HG03064 (cell line): ENCODE measurements around the gene IL18BP.

Experiments
- ATAC-seq: cut with Tn5 transposase; IDR thresholded peaks from one replicate; pipeline ENCODE4 v1.9.1; 2021; ENCODE audit warnings: low read depth; ENCODE audit not compliant: unreplicated experiment

IL18BP gene

DNA sequence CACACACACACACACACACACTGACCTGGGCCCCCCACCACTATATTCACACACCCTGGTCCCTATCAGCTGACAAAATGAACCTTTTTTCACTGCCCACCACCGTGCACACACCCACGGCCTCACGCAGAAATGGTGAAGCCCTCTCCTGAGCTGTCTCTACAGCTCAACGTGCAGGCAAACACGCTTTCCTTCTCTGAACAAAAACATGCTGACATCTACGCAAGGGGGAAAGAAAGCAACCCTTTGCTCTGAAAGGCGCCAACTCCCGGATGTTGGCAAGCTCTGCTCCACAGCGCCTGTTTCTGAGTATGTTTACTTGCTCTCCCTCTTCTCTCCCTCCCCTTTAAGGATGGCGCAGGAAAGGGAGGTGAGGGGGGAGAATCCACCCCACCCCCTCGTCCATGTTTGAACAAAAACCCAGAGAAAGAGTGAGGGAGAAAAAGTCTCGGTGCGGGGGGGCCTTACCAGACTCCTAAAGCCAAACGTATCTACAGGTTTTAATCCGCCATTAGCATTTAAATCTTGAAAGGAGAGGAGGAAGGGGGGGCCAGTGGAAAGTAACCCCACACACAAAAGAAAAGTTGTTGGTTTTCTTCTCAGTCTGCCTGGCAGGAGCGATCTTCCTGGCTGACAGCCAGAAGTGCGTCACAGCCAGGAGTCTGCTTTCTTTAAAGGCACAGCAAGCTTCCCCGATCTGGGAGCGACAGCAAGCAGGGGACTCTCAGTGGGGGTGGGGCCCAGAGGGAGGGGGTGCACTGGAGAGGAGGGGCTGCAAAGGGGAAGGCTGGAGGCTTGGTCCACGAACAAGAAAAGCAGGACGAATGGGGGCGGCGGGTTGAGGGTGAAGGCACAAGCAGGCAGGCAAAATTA is 42.0 kb downstream of the IL18BP start:
- ATAC-seq, result no peak

DNA sequence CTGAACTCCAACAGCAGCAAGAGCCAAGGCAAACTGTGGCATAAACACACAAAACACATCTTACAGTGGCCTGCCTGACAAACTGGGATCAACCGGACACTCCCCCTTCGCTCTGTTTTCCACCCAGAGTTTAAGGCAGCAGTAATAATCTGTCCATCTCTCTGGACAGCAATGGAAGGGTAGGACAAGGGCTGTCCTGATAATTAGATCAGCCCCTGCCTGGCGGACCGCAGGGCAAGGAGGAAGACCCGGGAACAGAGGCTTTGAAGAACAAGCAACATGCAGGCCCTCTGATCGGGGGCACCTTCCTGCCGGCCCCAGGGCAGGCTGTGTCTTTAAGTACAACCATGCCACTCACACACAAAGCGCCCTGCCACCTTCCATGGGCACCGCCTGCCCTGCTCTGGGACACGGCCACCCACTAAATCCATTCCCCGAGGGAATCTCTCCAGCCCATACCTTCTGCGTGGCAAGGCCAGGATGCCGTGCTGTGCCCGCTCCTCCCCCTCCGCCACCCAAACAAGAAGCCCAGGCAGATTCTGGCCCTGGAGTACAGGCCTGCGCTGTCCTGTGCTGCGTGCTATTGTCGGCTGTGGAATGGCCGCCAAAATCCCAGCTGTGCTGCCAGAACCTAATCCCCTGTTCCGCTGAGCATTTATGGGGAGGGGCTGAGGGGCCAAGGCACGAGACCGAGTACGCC is 42.8 kb downstream of the IL18BP start:
- ATAC-seq, result no peak

DNA sequence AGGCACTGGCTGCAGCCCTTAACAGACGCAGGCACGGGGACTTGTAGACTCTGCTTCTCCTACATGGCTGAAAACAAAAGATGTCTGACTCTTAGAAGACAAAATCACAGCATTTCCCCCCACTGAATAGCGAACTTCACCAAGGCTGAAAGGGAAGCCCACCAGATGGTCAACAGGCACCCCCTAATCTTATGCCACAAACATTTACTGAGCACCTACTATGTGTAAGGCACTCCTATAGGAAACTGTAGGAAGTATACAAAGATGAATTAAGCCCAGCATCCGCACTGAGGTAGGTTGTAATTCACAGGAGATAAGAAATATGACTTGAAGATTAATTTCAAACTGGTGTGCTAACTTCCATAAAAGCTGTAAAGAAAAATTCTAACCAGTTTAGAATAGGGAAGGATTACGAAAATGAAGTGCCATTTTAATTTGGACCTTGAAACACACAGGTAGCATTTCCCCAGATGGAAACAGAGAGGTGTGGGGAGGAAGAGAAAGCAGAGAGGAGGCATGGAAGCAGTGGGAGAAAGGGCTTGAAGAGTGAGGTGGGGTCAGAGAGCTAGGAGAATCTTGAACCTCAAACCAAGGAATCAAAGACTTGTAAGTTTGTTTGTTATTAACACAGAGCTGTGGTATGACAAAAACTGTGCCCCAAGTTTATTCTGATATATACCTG is 43.5 kb downstream of the IL18BP start:
- no peak for ATAC-seq

DNA sequence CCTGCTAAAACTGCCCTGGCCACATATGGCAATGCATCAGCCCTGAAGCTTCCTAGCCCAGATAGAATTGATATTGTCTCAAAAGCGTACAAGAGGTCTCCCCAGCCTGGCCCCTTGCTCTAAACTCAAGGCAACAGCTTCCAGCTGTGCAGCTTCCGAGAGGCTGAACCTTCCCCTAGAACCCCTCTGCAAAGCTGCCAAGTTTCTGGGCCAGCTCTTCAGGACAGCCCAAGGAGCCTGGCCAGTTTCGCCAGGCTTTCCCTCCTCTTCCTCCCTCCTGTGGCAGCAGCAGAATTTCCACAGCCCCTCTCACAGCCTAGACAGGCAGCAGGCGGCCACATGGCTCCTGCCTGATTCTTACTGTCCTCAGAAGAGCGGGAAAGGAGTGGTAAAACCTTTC is 47.1 kb downstream of the IL18BP start:
- ATAC-seq, result no peak

DNA sequence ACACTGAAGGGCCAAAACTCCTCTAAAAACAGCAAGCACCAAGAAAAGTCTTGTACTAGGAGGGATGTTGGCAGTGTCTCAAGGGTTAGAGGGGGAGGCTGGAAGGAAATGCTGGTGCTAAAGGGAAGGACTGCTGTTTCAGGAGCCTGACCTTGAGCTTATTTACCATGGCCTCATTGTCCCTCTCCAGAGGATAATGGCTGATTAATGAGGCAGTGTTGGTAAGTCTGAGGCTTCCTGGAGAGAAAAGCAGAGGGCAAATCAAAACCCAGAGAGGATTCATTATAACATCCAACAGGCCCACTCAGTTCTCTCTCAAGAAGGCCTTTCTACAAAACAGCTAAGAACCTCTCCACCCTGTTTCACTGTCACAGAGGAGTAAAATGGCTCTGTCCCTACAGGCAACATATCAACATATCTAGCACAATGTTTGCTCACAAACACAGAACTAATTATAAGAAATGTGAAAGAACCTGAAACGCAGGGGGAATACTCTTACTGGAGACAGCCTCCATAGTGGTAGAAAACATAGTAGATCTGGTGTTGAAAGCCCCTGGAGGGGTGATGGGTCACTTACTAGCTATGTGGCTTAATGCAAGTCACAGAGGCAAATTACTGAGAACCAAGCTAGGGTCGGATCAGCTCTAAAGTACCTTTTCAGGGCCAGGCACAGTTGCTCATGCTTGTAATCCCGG is 50.2 kb downstream of the IL18BP start:
- ATAC-seq, result no peak
